DND-41 (cell line): Measurements from ENCODE around the gene ADCY10.

Experiments used
- EZH2 ChIP-seq: IDR thresholded peaks from 3 replicates; pipeline ENCODE4 v1.6.1; 2012; ENCODE audit warnings: borderline replicate concordance, low read depth, mild to moderate bottlenecking, moderate library complexity, low read length, inconsistent platforms; ENCODE audit not compliant: severe bottlenecking
- TF ChIP-seq, protein P1 (sequence below): IDR thresholded peaks from 2 replicates; pipeline ENCODE4 v1.5.1; 2012; ENCODE audit warnings: borderline replicate concordance, low read length, moderate library complexity, mild to moderate bottlenecking; ENCODE audit not compliant: poor library complexity, severe bottlenecking; ENCODE audit errors: extremely low read depth

DNA sequence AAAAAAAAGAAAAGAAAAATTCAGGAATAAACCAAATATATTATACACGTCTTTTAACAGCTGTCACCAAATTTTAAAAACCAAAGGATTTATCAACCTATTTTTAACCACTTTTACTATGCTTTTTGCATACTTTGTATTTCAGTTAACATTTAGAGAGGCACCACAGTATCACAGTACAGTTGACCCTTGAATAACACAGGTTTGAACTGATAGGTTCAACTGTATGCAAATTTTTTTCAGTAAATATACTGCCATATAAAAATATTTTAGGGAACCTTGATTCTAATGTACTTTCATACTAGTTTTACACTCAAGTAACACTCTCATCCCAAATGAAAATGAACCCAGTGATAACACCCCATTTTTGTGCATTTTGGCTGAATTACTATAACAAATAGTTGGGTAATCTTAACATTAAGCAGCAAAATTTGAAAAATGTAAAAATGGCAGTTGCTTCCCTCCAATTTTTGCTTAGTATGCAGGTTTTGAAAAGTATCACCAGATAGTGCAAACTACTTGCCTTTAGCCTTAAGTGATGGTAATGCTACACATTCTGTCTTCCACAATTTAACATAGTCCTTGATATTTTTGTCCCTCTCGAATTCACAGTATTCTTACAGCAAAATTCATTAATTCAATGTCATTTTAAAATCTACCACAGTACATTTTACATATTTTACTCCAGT is 10.8 kb upstream of the ADCY10 start:
- TF ChIP-seq, protein P1, sequence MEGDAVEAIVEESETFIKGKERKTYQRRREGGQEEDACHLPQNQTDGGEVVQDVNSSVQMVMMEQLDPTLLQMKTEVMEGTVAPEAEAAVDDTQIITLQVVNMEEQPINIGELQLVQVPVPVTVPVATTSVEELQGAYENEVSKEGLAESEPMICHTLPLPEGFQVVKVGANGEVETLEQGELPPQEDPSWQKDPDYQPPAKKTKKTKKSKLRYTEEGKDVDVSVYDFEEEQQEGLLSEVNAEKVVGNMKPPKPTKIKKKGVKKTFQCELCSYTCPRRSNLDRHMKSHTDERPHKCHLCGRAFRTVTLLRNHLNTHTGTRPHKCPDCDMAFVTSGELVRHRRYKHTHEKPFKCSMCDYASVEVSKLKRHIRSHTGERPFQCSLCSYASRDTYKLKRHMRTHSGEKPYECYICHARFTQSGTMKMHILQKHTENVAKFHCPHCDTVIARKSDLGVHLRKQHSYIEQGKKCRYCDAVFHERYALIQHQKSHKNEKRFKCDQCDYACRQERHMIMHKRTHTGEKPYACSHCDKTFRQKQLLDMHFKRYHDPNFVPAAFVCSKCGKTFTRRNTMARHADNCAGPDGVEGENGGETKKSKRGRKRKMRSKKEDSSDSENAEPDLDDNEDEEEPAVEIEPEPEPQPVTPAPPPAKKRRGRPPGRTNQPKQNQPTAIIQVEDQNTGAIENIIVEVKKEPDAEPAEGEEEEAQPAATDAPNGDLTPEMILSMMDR = no peak
- no peak for TF ChIP-seq EZH2
